ENCODE results near the gene LMBR1L.

LMBR1L gene

DNA sequence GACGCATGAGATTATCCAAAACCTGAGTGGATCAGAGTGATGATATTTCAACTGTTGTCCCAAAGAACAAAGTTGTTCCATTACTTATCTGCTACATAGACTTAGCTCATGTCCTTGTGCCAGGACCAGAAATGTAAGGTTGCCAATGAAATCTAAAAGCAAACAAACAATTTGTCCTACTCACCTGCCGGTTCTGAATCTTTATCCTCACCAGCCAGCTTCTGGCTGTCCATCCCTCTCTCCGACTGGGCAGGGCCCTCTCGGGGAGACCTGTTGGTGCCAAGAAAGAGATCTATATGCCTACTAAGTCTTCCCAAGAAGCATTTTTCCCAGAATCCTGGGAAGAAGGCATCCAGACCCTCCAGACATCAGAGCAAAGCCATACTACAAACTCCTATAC, 55.6 kb downstream of the LMBR1L start:
- peaks cover 39% of the 10 kb centered on the region for H3K4me1 Mint-ChIP-seq
- peaks cover 3% of the 10 kb centered on the region for H3K27me3 Mint-ChIP-seq (ENCODE audit: low read depth, poor library complexity)
- H3K4me3 Mint-ChIP-seq = no peak overlapping the region
- H3K9me3 Mint-ChIP-seq = no peaks in the 10 kb centered on the region
- H3K27ac Mint-ChIP-seq = peak overlapping the region; percentile 40
- H3K36me3 Mint-ChIP-seq (ENCODE audit: low read depth) = peaks cover 49% of the 10 kb centered on the region
- TF ChIP-seq, protein P1, sequence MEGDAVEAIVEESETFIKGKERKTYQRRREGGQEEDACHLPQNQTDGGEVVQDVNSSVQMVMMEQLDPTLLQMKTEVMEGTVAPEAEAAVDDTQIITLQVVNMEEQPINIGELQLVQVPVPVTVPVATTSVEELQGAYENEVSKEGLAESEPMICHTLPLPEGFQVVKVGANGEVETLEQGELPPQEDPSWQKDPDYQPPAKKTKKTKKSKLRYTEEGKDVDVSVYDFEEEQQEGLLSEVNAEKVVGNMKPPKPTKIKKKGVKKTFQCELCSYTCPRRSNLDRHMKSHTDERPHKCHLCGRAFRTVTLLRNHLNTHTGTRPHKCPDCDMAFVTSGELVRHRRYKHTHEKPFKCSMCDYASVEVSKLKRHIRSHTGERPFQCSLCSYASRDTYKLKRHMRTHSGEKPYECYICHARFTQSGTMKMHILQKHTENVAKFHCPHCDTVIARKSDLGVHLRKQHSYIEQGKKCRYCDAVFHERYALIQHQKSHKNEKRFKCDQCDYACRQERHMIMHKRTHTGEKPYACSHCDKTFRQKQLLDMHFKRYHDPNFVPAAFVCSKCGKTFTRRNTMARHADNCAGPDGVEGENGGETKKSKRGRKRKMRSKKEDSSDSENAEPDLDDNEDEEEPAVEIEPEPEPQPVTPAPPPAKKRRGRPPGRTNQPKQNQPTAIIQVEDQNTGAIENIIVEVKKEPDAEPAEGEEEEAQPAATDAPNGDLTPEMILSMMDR (IDR thresholded peaks at IDR 0.05) = no peak
- no peak for DNase-seq

DNA sequence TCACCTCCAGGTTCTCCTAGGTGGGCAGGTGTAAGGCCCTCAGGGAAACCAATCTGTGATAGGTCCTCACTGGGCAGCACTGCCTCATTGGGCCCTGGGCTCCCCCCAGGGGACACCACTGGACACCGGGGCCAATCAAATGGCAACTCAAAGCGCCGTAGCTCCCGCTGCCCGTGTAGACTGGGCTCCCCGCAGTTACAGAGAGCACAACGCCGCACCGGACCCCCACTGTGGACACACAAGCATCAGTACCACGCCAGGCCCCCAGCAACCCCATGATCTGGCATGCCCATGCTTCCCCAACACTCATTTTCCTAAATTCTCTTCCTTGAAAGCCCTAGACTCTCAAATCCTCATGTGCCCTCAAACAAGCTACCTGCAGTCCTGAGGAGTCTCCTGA, 56.1 kb downstream of the LMBR1L start:
- DNase-seq = no peak
- Mint-ChIP-seq H3K27me3 (ENCODE audit: low read depth, poor library complexity) (peaks cover 3% of the 10 kb centered on the region), H3K27ac (peak overlapping the region; percentile 40), H3K9me3 (no peaks in the 10 kb centered on the region), H3K4me3 (no peak overlapping the region), H3K4me1 (peaks cover 39% of the 10 kb centered on the region), H3K36me3 (ENCODE audit: low read depth) (peaks cover 49% of the 10 kb centered on the region)
- TF ChIP-seq, protein P1 (IDR thresholded peaks at IDR 0.05) = no peak

DNA sequence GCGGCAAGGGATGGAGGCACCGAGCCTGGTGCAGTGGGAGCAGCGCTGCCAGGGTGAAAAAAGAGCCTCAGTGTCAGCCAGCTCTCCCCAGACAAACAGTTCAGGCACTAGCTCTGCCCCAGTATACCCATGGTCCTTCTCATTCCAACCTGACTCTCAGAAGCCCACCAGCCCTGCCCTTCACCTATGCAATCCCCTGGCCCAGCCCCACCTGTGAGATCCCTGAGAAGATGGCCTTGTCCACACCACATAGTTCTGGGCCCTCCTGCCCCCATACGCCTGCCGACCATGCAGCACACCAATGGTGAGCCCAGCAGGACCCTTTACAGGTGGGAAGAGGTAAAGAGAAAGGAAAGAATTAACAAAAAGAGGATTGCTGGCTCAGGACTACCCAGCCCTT, 56.6 kb downstream of the LMBR1L start:
- Mint-ChIP-seq H3K4me3 (no peak overlapping the region), H3K4me1 (peaks cover 38% of the 10 kb centered on the region), H3K36me3 (ENCODE audit: low read depth) (peaks cover 50% of the 10 kb centered on the region), H3K27ac (peak overlapping the region; percentile 42), H3K9me3 (no peaks in the 10 kb centered on the region), H3K27me3 (ENCODE audit: low read depth, poor library complexity) (peaks cover 3% of the 10 kb centered on the region)
- DNase-seq = no peak
- TF ChIP-seq, protein P1 (IDR thresholded peaks at IDR 0.05) = no peak

DNA sequence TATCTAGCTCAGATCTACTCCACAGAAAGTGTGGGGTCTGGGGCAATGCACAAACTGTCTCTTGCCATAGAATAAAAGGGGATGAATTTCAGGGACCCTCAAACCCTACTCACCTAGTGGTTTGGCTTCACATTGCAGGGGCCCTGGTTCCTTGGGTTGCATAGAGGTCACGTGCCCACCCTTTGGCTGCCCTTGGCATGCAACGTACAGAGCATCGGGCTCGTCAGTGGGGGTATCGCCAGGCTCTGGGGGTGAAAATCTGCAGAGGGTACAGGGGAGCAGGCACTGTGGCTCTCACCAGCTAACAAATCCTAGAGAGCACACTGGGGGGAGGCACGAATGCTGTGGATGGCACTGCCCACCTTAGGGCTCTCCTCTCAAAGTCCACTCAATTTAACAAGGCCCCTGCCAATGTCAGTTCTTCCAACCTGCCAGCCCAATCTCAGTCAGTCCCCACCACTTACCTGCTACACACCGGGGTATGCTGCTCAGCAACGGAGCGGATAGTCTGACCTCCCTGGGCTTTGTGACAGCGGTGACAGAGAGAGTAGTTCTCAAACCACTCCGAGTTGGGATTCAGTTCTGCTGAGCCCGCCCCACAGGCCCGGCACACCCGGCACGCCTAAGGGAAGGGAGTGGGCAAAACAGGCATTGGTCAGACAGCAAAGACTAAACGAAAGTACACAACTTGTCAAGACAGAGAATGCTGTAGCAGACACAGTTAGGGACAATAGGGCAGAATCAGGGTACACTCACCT, 58.0 kb downstream of the LMBR1L start:
- Mint-ChIP-seq H3K27me3 (ENCODE audit: low read depth, poor library complexity) (peaks cover 3% of the 10 kb centered on the region), H3K4me3 (no peak overlapping the region), H3K4me1 (peaks cover 23% of the 10 kb centered on the region), H3K27ac (no peak overlapping the region), H3K9me3 (no peaks in the 10 kb centered on the region), H3K36me3 (ENCODE audit: low read depth) (peaks cover 65% of the 10 kb centered on the region)
- TF ChIP-seq, protein P1 (IDR thresholded peaks at IDR 0.05) = no peak
- DNase-seq = no peak

DNA sequence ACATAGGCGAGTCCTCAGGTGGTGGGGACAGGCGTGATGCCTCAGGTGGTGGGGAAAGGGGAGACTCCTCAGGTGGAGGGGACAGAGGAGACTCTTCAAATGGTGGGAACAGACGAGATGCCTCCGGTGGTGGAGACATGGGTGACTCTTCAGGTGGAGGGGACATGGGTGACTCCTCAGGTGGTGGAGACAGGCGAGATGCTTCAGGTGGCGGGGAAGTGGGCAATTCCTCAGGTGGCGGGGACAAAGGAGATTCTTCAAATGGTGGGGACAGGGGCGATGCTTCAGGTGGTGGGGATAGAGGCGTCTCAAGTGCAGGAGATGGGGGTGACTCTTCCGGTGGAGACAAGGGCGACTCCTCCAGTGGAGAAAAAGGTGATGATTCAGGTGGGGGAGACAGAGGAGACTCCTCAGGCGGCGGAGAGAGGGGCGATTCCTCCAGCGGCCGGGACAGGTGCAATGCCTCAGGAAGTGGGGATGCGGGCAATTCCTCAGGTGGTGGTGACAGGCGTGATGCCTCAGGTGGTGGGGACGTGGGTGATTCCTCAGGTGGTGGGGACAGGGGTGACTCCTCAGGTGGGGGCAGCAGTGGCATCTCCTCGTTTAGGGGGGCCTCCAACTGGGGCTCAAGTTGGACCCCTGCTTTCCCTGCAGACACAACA, 58.7 kb downstream of the LMBR1L start:
- Mint-ChIP-seq H3K9me3 (no peaks in the 10 kb centered on the region), H3K27ac (no peak overlapping the region), H3K4me3 (no peak overlapping the region), H3K36me3 (ENCODE audit: low read depth) (peaks cover 68% of the 10 kb centered on the region), H3K4me1 (peaks cover 16% of the 10 kb centered on the region), H3K27me3 (ENCODE audit: low read depth, poor library complexity) (peaks cover 3% of the 10 kb centered on the region)
- TF ChIP-seq, protein P1 (IDR thresholded peaks at IDR 0.05) = no peak
- DNase-seq = no peak
